H1 (cell line): ENCODE measurements around the gene TIMM23. TPM values are rescaled to one million over a fixed set of nuclear protein-coding genes. Genes with fewer than 3 reads are reported as not detected.

Experiments used
- CTCF ChIA-PET: fragments of 300-600 bp; sonication (Branson Sonifier 250); formaldehyde crosslinking; loops from one replicate; lab custom pipeline; 2021; ENCODE audit not compliant: partially characterized antibody; lab: Charles Lee
- POLR2A ChIA-PET: fragments of 300-600 bp; sonication (Branson Sonifier 250); formaldehyde crosslinking; loops from one replicate; lab custom pipeline; 2021; ENCODE audit warnings: inconsistent platforms; ENCODE audit not compliant: partially characterized antibody; lab: Charles Lee
- DNase-seq, 2 experiments: peaks; one replicate each; pipeline versions ENCODE4 v3.0.0 to v3.0.0-alpha.2; 2010 to 2022; ENCODE audit warnings: low spot score in 2 of 2, low read depth in 1 of 2, mixed read lengths in 1 of 2
- FAIRE-seq: peaks from 2 replicates; lab custom pipeline; 2011; peaks lifted over from hg19 to GRCh38; lab: Jason Lieb, UNC
- H2AFZ ChIP-seq: 2 replicates; pipeline ENCODE4 v1.8.1; 2012; ENCODE audit warnings: low read length, inconsistent platforms
- H2AK5ac ChIP-seq: 2 replicates; pipeline ENCODE4 v1.6.1; 2013; ENCODE audit warnings: low read depth, low read length
- H2BK120ac ChIP-seq: replicated peaks from 2 replicates; pipeline ENCODE3; 2013; ENCODE audit warnings: low read depth, low read length, inconsistent platforms
- H2BK12ac ChIP-seq: 2 replicates; pipeline ENCODE4 v1.6.1; 2013; ENCODE audit warnings: low read depth, low read length
- H2BK15ac ChIP-seq: 2 replicates; pipeline ENCODE4 v1.6.1; 2013; ENCODE audit warnings: low read length
- H2BK20ac ChIP-seq: 2 replicates; pipeline ENCODE4 v1.6.1; 2013; ENCODE audit warnings: low read length
- H2BK5ac ChIP-seq: 2 replicates; pipeline ENCODE4 v1.6.1; 2013; ENCODE audit warnings: low read depth, low read length
- H3K14ac ChIP-seq: 2 replicates; pipeline ENCODE4 v1.6.1; 2013; ENCODE audit warnings: inconsistent platforms; ENCODE audit not compliant: insufficient read length
- H3K18ac ChIP-seq: 2 replicates; pipeline ENCODE4 v1.6.1; 2013; ENCODE audit warnings: low read length; ENCODE audit errors: extremely low read depth
- H3K23ac ChIP-seq: 2 replicates; pipeline ENCODE4 v1.6.1; 2013; ENCODE audit warnings: inconsistent platforms; ENCODE audit not compliant: insufficient read length
- H3K23me2 ChIP-seq: 2 replicates; pipeline ENCODE4 v1.6.1; 2013; ENCODE audit warnings: low read depth, low read length
- H3K27ac ChIP-seq: 2 replicates; pipeline ENCODE4 v1.6.1; 2011; ENCODE audit warnings: low read depth, low read length, inconsistent platforms
- H3K27me3 ChIP-seq, 4 experiments: replicated peaks in 1 of 4; 1 replicate in 1 of 4; 2 replicates in 3 of 4; pipeline versions ENCODE4 v1.6.1 to v1.8.1; 2011 to 2013; ENCODE audit warnings: low read length in 3 of 4, mild to moderate bottlenecking in 3 of 4, inconsistent platforms in 2 of 4, mixed read lengths in 2 of 4, moderate library complexity in 1 of 4; ENCODE audit not compliant: control insufficient read depth in 3 of 4, insufficient read depth in 3 of 4; ENCODE audit errors: extremely low read depth in 1 of 4
- H3K36me3 ChIP-seq, 4 experiments: 2 replicates each; pipeline versions ENCODE4 v1.6.1 to v1.8.1; 2011 to 2013; ENCODE audit warnings: mild to moderate bottlenecking in 4 of 4, low read length in 3 of 4, moderate library complexity in 2 of 4, control low read depth in 1 of 4, inconsistent platforms in 1 of 4; ENCODE audit not compliant: insufficient read depth in 4 of 4, control insufficient read depth in 2 of 4
- H3K4ac ChIP-seq: replicated peaks from 2 replicates; pipeline ENCODE3; 2013; ENCODE audit warnings: low read length, low read depth, mixed read lengths, inconsistent platforms; ENCODE audit not compliant: insufficient read length
- H3K4me1 ChIP-seq, 4 experiments: replicated peaks in 1 of 4; 1 replicate in 1 of 4; 2 replicates in 3 of 4; pipeline versions ENCODE4 v1.6.1 to v1.8.1; 2011 to 2013; ENCODE audit warnings: low read length in 3 of 4, inconsistent platforms in 2 of 4, mixed read lengths in 1 of 4; ENCODE audit not compliant: insufficient read depth in 4 of 4, control insufficient read depth in 3 of 4
- H3K4me2 ChIP-seq, 2 experiments: 2 replicates each; pipeline versions ENCODE4 v1.6.1 to v1.8.1; 2011 to 2013; ENCODE audit warnings: low read depth in 2 of 2, low read length in 2 of 2, control low read depth in 1 of 2, inconsistent platforms in 1 of 2, mild to moderate bottlenecking in 1 of 2; ENCODE audit not compliant: insufficient read depth in 1 of 2
- H3K4me3 ChIP-seq, 4 experiments: fragments of 200-600, 300-600 bp in 1 of 4; sonication (generic), shearing (Covaris generic), sonication (Bioruptor Twin) in 1 of 4; 2 replicates each; pipeline versions ENCODE4 v1.5.1 to v1.8.1; 2011 to 2016; ENCODE audit warnings: low read length in 4 of 4, low read depth in 3 of 4, control low read depth in 2 of 4, inconsistent platforms in 2 of 4, mild to moderate bottlenecking in 2 of 4, mixed read lengths in 1 of 4, moderate library complexity in 1 of 4; ENCODE audit not compliant: insufficient read depth in 2 of 4; ENCODE audit errors: extremely low read depth in 1 of 4
- H3K56ac ChIP-seq: replicated peaks from 2 replicates; pipeline ENCODE3; 2013; ENCODE audit warnings: low read depth, mild to moderate bottlenecking, mixed read lengths, low read length, inconsistent platforms; ENCODE audit not compliant: insufficient read length
- H3K79me1 ChIP-seq: 2 replicates; pipeline ENCODE4 v1.6.1; 2013; ENCODE audit warnings: low read depth, low read length, control low read depth
- H3K79me2 ChIP-seq, 2 experiments: 2 replicates each; pipeline versions ENCODE4 v1.6.1 to v1.8.1; 2012 to 2013; ENCODE audit warnings: low read length in 2 of 2, mild to moderate bottlenecking in 2 of 2, inconsistent platforms in 1 of 2; ENCODE audit not compliant: insufficient read depth in 2 of 2, control insufficient read depth in 1 of 2
- H3K9ac ChIP-seq, 4 experiments: replicated peaks in 1 of 4; 1 replicate in 1 of 4; 2 replicates in 3 of 4; pipeline versions ENCODE4 v1.6.1 to v1.8.1; 2011 to 2013; ENCODE audit warnings: low read depth in 3 of 4, low read length in 3 of 4, control low read depth in 2 of 4, mild to moderate bottlenecking in 2 of 4, moderate library complexity in 2 of 4, inconsistent platforms in 1 of 4; ENCODE audit errors: extremely low read depth in 1 of 4
- H3K9me3 ChIP-seq, 2 experiments: 2 replicates each; pipeline versions ENCODE4 v1.6.1 to v1.8.1; 2012 to 2013; ENCODE audit warnings: mild to moderate bottlenecking in 2 of 2, moderate library complexity in 2 of 2, control low read depth in 1 of 2, inconsistent platforms in 1 of 2, low read depth in 1 of 2, low read length in 1 of 2, mixed read lengths in 1 of 2; ENCODE audit not compliant: insufficient read depth in 2 of 2
- H4K20me1 ChIP-seq, 2 experiments: replicated peaks in 1 of 2; 2 replicates each; pipeline versions ENCODE3 to v1.8.1; 2011 to 2013; ENCODE audit warnings: inconsistent platforms in 2 of 2, low read length in 2 of 2, mild to moderate bottlenecking in 1 of 2; ENCODE audit not compliant: insufficient read depth in 2 of 2, control insufficient read depth in 1 of 2
- H4K5ac ChIP-seq: 2 replicates; pipeline ENCODE4 v1.6.1; 2013; ENCODE audit warnings: low read length, low read depth, mixed read lengths, inconsistent platforms; ENCODE audit not compliant: insufficient read length
- H4K8ac ChIP-seq: 2 replicates; pipeline ENCODE4 v1.8.0; 2013; ENCODE audit warnings: mild to moderate bottlenecking, moderate library complexity, low read length, inconsistent platforms; ENCODE audit not compliant: insufficient read depth; ENCODE audit errors: extremely low read depth
- H4K91ac ChIP-seq: replicated peaks from 2 replicates; pipeline ENCODE3; 2013; ENCODE audit warnings: low read length, mixed read lengths, inconsistent platforms; ENCODE audit not compliant: insufficient read length
- RBBP5 ChIP-seq: IDR thresholded peaks from 2 replicates; pipeline ENCODE4 v1.7.1; 2012; ENCODE audit warnings: low read depth, mild to moderate bottlenecking, inconsistent platforms, low read length, moderate library complexity, borderline replicate concordance
- SP1 ChIP-seq: IDR thresholded peaks from 2 replicates; pipeline ENCODE4 v1.6.1; 2011; ENCODE audit warnings: low read depth, low read length
- WGBS, 2 experiments: shearing (Covaris generic) in 1 of 2; methylation state at CpG; one replicate each; pipeline versions ENCODE4 v1.1.6 to v1.1.7; 2013 to 2015; ENCODE audit warnings: low lambda C conversion rate in 2 of 2, mixed read lengths in 2 of 2, inconsistent platforms in 1 of 2, low coverage in 1 of 2, missing lambda C conversion rate in 1 of 2; ENCODE audit not compliant: insufficient replicate concordance in 2 of 2, insufficient coverage in 1 of 2, insufficient read length in 1 of 2; ENCODE audit errors: extremely low coverage in 1 of 2, missing lambda C conversion rate in 1 of 2; 5-methylcytosine and 5-hydroxymethylcytosine counted together
- polyA plus RNA-seq, 7 experiments: library from polyadenylated mRNA; depleted of rRNA in 3 of 7; stranded (reverse) in 5 of 7; unstranded in 2 of 7; fragments of >200 nt in 5 of 7; fragments of 200-250 nt in 2 of 7; gene quantifications; 1 replicate in 5 of 7; 2 replicates in 1 of 7; 4 replicates in 1 of 7; pipeline versions ENCODE4 v1.2.1 to v1.2.3, GENCODE V29; 2011 to 2013; ENCODE audit warnings: missing spikeins in 2 of 7, mixed read lengths in 2 of 7
- total RNA-seq: library from RNA; stranded (reverse); fragmentation: NEBNext Ultra II Directional; extraction: Animal tissue kit (Norgen Biotek cat#: 25700); gene quantifications from 2 replicates; pipeline ENCODE4 v1.2.1, GENCODE V29; 2021

The TIMM23 gene
- total and polyA plus RNA-seq, 2 of the 8 experiments (the other 6 are each of a cell fraction or from before 2014, with no cell fraction given) = 101 to 130 TPM

GRCh38 chr10:46005383-46005782 lies 33.1 kb downstream of the TIMM23 start:
- no peaks in the 10 kb centered on the region for H4K20me1 ChIP-seq
- H3K4me1 ChIP-seq = no peaks in the 10 kb centered on the region
- no peak overlapping the region for H3K18ac ChIP-seq
- FAIRE-seq (no peak), DNase-seq (no peak)
- no peaks in the 10 kb centered on the region for H3K27me3 ChIP-seq
- no peaks in the 10 kb centered on the region for H3K9me3 ChIP-seq
- no peak overlapping the region for H4K5ac ChIP-seq
- no peaks in the 10 kb centered on the region; the same call in 1 of the 2 replicates for H3K79me1 ChIP-seq
- H2AK5ac ChIP-seq = no peak overlapping the region
- no peak overlapping the region for H3K14ac ChIP-seq
- no peak overlapping the region for H4K91ac ChIP-seq
- no peak overlapping the region for H3K9ac ChIP-seq
- ChIA-PET POLR2A (interaction anchor here (1.2 to 2.4 kb wide), 3 partner anchors 10 to 16 kb away, joined by 3 to 10 read pairs (median 6); no protein-coding TSS in a partner anchor), CTCF (no interaction called here)
- H2BK120ac ChIP-seq = no peak overlapping the region
- H3K79me2 ChIP-seq = no peaks in the 10 kb centered on the region
- H2AFZ ChIP-seq = no peak overlapping the region
- H3K4ac ChIP-seq = no peak overlapping the region
- WGBS, 2 experiments = 94% methylated on average over 4 of the region's 4 CpGs; no CpG with 5 or more reads in 1 of the 2 experiments
- no peak overlapping the region for H3K56ac ChIP-seq
- no peak overlapping the region for H3K23ac ChIP-seq
- no peak overlapping the region for H2BK20ac ChIP-seq
- H2BK5ac ChIP-seq = no peak overlapping the region
- H2BK12ac ChIP-seq = no peak overlapping the region
- TF ChIP-seq RBBP5 (no peak), SP1 (no peak)
- H4K8ac ChIP-seq = no peak overlapping the region
- H3K4me2 ChIP-seq = no peak overlapping the region
- H2BK15ac ChIP-seq = no peak overlapping the region
- no peak overlapping the region for H3K4me3 ChIP-seq
- no peaks in the 10 kb centered on the region for H3K23me2 ChIP-seq
- no peak overlapping the region for H3K27ac ChIP-seq
- H3K36me3 ChIP-seq = peaks cover 19 to 74% (median 46%) of the 10 kb centered on the region in 4 experiments
